Measurements from ENCODE around the gene EDN1.

GRCh38 chr6:12311106-12311505 lies 20.9 kb downstream of the EDN1 start:
- TF ChIP-seq CTCF (conservative IDR thresholded peaks at IDR 0.05; ENCODE audit: low read depth, low read length), result peak; percentile 70
- no peak for TF ChIP-seq EZH2 (IDR thresholded peaks at IDR 0.05; ENCODE audit: low read length, unreplicated experiment)
- TF ChIP-seq EZH2phosphoT487 (IDR thresholded peaks at IDR 0.05; ENCODE audit: borderline replicate concordance, low read length), result no peak
